ENCODE data around the gene ZNF423.

DNA sequence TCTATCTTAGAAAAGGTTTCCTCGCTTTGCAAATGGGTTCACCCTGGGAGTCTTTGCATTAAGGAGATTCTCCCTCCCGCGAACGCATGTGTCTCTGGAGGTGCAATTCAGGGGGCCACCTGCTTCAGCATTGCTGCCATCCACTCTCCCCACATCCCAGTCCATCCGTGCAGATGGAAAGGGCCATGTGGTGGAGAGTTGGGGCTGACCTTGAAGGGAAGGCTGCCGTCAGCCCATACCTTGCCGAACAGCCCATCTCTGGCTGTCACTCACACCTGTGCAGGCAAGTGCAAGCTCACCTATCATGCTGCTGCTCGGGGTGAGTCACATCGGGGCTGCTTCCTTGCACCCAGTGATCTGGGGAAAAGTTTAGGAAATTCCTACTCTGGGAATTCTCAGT is 106.1 kb downstream of the ZNF423 start:
- TF ChIP-seq POLR2A (IDR thresholded peaks at IDR 0.05; ENCODE audit: low read depth, low read length) (no peak), TAF1 (IDR thresholded peaks at IDR 0.05; ENCODE audit: low read depth, low read length) (no peak), POLR2AphosphoS5 (IDR thresholded peaks at IDR 0.05; ENCODE audit: low read depth, low read length) (no peak), POU2F2 (IDR thresholded peaks at IDR 0.05; ENCODE audit: low read depth, low read length) (no peak)

Measured in GM12891 (cell line).